Left forelimb (tissue), 1 donor: ENCODE results near the gene LSMEM2.
A peak's percentile ranks its signal among the peaks of the same experiment; 100 is the strongest.
"Not testable (repeated sequence)": the region's sequence is repeated elsewhere in the genome, so short reads cannot be mapped to it uniquely, and the experiment has no call there.

Source experiments
- DNase-seq: peaks from one replicate; pipeline ENCODE4 v3.0.0-alpha.2; 2018; ENCODE audit warnings: low spot score

LSMEM2 gene

GRCh38 chr3:50264964-50265485, 13.9 kb upstream of the LSMEM2 start:
- DNase-seq: no peak

GRCh38 chr3:50265571-50265970, 13.3 kb upstream of the LSMEM2 start:
- DNase-seq: no peak

- DNase-seq: no peak
Observed at GRCh38 chr3:50266017-50266416, 12.9 kb upstream of the LSMEM2 start.

GRCh38 chr3:50266836-50267235, 12.1 kb upstream of the LSMEM2 start:
- DNase-seq: no peak

- peak; percentile 85 for DNase-seq
Observed at GRCh38 chr3:50267280-50267913, 11.5 kb upstream of the LSMEM2 start.

- no peak for DNase-seq
Observed at GRCh38 chr3:50268276-50268675, 10.6 kb upstream of the LSMEM2 start.

- DNase-seq: no peak
Observed at GRCh38 chr3:50268703-50269451, 10.0 kb upstream of the LSMEM2 start, which contains the start of gene SEMA3B. TSS of gene SEMA3B (plus strand) at chr3:50269147. CDS start at chr3:50269241, 94 bp downstream.

- DNase-seq: no peak
Observed at GRCh38 chr3:50269460-50269859, 9.4 kb upstream of the LSMEM2 start.

- no peak for DNase-seq
Observed at GRCh38 chr3:50269977-50270413, 8.9 kb upstream of the LSMEM2 start.

- DNase-seq: no peak
Observed at GRCh38 chr3:50270422-50271224, 8.3 kb upstream of the LSMEM2 start.

GRCh38 chr3:50271314-50271936, 7.5 kb upstream of the LSMEM2 start:
- DNase-seq: no peak

GRCh38 chr3:50272538-50272910, 6.4 kb upstream of the LSMEM2 start:
- not testable (repeated sequence) for DNase-seq

GRCh38 chr3:50272911-50273688, 5.8 kb upstream of the LSMEM2 start:
- peak; percentile 90 for DNase-seq

- DNase-seq: no peak
Observed at GRCh38 chr3:50273689-50274065, 5.2 kb upstream of the LSMEM2 start.

- DNase-seq: no peak
Observed at GRCh38 chr3:50274371-50275104, 4.3 kb upstream of the LSMEM2 start.

GRCh38 chr3:50275141-50275995, 3.5 kb upstream of the LSMEM2 start:
- no peak for DNase-seq

- no peak for DNase-seq
Observed at GRCh38 chr3:50275996-50276761, 2.7 kb upstream of the LSMEM2 start.

GRCh38 chr3:50276762-50277101, 2.2 kb upstream of the LSMEM2 start:
- DNase-seq: no peak
